22Rv1 (cell line): ENCODE measurements around the gene KCNA2.

Experiments used
- ZFX ChIP-seq: fragments of 450-650 bp; IDR thresholded peaks from 2 replicates; pipeline ENCODE4 v1.6.1; 2017; ENCODE audit warnings: antibody characterized with exemption, borderline replicate concordance
- TF ChIP-seq, protein P1 (sequence below): fragments of 450-650 bp; IDR thresholded peaks from 2 replicates; pipeline ENCODE4 v1.5.1; 2017; ENCODE audit warnings: mild to moderate bottlenecking

DNA sequence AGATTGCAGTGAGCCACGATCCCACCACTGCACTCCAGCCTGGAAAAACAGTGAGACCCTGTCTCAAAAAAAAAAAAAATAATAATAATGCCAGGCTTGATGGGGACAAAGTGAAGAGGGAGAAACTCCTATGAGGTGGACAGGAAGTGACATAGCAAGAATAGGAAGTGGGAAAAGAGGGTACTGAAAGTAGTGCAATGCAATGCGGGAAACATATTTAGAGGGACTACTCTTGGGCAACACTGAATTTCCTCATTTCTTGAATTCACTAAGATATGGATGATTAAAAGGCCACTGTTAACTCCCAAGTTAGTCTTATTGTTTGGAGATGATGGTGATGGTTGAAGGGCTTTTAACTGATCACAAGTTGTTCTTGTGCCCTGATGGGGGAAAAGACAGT, 21.6 kb upstream of the KCNA2 start:
- TF ChIP-seq, protein P1, sequence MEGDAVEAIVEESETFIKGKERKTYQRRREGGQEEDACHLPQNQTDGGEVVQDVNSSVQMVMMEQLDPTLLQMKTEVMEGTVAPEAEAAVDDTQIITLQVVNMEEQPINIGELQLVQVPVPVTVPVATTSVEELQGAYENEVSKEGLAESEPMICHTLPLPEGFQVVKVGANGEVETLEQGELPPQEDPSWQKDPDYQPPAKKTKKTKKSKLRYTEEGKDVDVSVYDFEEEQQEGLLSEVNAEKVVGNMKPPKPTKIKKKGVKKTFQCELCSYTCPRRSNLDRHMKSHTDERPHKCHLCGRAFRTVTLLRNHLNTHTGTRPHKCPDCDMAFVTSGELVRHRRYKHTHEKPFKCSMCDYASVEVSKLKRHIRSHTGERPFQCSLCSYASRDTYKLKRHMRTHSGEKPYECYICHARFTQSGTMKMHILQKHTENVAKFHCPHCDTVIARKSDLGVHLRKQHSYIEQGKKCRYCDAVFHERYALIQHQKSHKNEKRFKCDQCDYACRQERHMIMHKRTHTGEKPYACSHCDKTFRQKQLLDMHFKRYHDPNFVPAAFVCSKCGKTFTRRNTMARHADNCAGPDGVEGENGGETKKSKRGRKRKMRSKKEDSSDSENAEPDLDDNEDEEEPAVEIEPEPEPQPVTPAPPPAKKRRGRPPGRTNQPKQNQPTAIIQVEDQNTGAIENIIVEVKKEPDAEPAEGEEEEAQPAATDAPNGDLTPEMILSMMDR, result no peak
- TF ChIP-seq ZFX, result no peak
